Psoas muscle (tissue), 8 donors: ENCODE data around the gene KRTCAP3. TPM values are rescaled to one million over a fixed set of nuclear protein-coding genes. Genes with fewer than 3 reads are reported as not detected.
A peak's percentile ranks its signal among the peaks of the same experiment; 100 is the strongest.

Source experiments
- ATAC-seq, 4 donors: fragments of 200-7000 bp; cut with Tn5 transposase; one replicate each; pipeline ENCODE4 v1.9.1; 2020; ENCODE audit warnings: moderate library complexity in 3 of 4, mild to moderate bottlenecking in 2 of 4
- DNase-seq, 2 donors: peaks; one replicate each; pipeline ENCODE4 v3.0.0-alpha.2; 2020
- H3K27ac ChIP-seq: fragments of 200-600 bp; one replicate; pipeline ENCODE4 v1.8.0; 2022
- H3K27me3 ChIP-seq, 3 donors: fragments of 200-600 bp in 1 of 3; one replicate each; pipeline versions ENCODE4 v1.6.1 to v1.8.0; 2013 to 2022; ENCODE audit warnings: low read length in 2 of 3, mild to moderate bottlenecking in 2 of 3, moderate library complexity in 1 of 3; ENCODE audit not compliant: insufficient read depth in 3 of 3
- H3K36me3 ChIP-seq, 2 donors: fragments of 200-600 bp in 1 of 2; one replicate each; pipeline versions ENCODE4 v1.6.1 to v1.8.0; 2013 to 2022; ENCODE audit warnings: low read depth in 1 of 2, mild to moderate bottlenecking in 1 of 2, moderate library complexity in 1 of 2; ENCODE audit not compliant: insufficient read depth in 1 of 2
- H3K4me1 ChIP-seq: fragments of 200-600 bp; one replicate; pipeline ENCODE4 v1.8.0; 2022
- H3K4me3 ChIP-seq: fragments of 200-600 bp; one replicate; pipeline ENCODE4 v1.8.0; 2022; ENCODE audit warnings: mild to moderate bottlenecking
- H3K9me3 ChIP-seq: fragments of 200-600 bp; one replicate; pipeline ENCODE4 v1.8.0; 2022
- CTCF ChIP-seq: fragments of 200-600 bp; IDR thresholded peaks from one replicate; pipeline ENCODE4 v1.8.0; 2022; ENCODE audit warnings: antibody characterized with exemption
- WGBS, 3 donors: extraction: QIAGEN DNeasy Blood & Tissue Kit; methylation state at CpG; one replicate each; pipeline versions ENCODE4 v1.1.6 to v1.1.7; 2013; 5-methylcytosine and 5-hydroxymethylcytosine counted together
- intact Hi-C, 2 donors: fragments of 100-400 bp; cut with DNase I; formaldehyde crosslinking; loops; one replicate each; pipeline versions ENCODE4 v1.11.0 to v1.14.2; 2022
- polyA plus RNA-seq, 3 donors: library from polyadenylated mRNA; stranded (reverse); fragments of 200-250 nt; gene quantifications; one replicate each; pipeline ENCODE4 v1.2.3, GENCODE V29; 2013
- total RNA-seq, 4 donors: library from RNA; stranded (reverse); fragmentation: NEBNext Ultra II Directional in 2 of 4; extraction: Animal tissue kit (Norgen Biotek cat#: 25700) in 2 of 4; gene quantifications; one replicate each; pipeline versions ENCODE4 v1.2.1 to v1.2.4, GENCODE V29; 2021 to 2023
- donor health status: healthy with polysubstance abuse.
- donor health status: DM: no; HTN: no; CAD: no; lungs with moderate emphysema.
- donor health status: Bipolar disorder and iron deficiency.
- donor health status: healthy.
- donor health status: DM: yes; HTN: yes; CAD: no.
- donor health status: DM: no; HTN: no; CAD: no.
- donor health status: DM: no; HTN: no; CAD: no.
- donor health status: DM: yes; HTN: yes; CAD: no.

Gene KRTCAP3
- total and polyA plus RNA-seq, 7 donors, result 0.26 to 2.2 (median 1.6) TPM; not detected in 1

GRCh38 chr2:27407798-27408491, 34.2 kb upstream of the KRTCAP3 start:
- peak; percentile 55 for TF ChIP-seq CTCF
- peak overlapping the region; percentile 97 for H3K27ac ChIP-seq
- peaks cover 0 to 14% of the 10 kb centered on the region in 2 donors for H3K36me3 ChIP-seq
- no peak for ATAC-seq
- no peaks in the 10 kb centered on the region for H3K9me3 ChIP-seq
- H3K4me3 ChIP-seq, result peak overlapping the region; percentile 98
- H3K4me1 ChIP-seq, result peaks cover 24% of the 10 kb centered on the region
- DNase-seq, result no peak
- H3K27me3 ChIP-seq, result no peaks in the 10 kb centered on the region
- intact Hi-C loops, result loop anchor here (2.0 kb wide), 1 partner anchor 21 kb away; the partner anchor contains the start of gene NRBP1 (in 2 of the 2)
- WGBS, 3 donors, result 51 to 57% (median 55%) methylated on average over 16 of the region's 16 CpGs

DNA sequence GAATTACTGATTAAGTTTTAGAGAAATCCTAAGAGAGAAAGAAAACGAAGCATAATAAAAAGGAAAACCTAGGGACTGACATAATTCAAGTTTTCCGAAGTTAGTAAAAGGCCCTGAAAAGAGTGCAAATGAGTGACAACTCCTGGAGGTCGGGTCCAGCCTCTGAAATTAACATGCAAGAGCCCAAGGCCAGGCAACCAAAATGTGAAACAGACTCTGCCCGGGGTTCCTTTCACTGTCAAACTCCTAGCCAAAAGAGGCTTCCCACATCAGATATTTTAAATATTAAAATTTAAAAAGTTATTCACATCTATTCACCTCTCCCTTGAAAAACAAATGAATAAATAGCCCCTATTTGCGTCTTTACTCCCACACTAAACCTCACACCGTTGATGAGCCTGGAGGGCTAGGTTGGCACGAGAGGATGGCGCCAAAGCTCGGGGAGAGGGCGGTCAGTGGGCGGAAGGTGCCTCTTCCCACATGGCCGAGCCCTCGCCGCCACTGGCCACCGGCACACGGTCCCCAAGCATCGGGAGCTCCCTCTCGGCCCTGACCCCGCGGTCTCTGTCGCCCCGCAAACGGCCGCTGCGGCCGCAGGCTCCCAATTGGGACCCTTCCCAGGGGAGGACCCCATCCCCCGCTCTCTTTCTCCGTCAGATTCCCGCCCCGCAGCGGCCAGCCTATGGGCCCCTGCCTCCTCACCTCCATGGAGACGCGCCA, 33.4 kb upstream of the KRTCAP3 start:
- H3K4me3 ChIP-seq, result peak overlapping the region; percentile 98
- H3K27ac ChIP-seq, result peak overlapping the region; percentile 97
- 0 to 1% (median 1%) methylated on average over 31 to 33 of the region's 33 CpGs for WGBS, 3 donors
- intact Hi-C loops, result loop anchor here (2.0 kb wide), 1 partner anchor 20 kb away; the partner anchor contains the start of gene NRBP1 (in 2 of the 2)
- H3K36me3 ChIP-seq, result peaks cover 0 to 14% of the 10 kb centered on the region in 2 donors
- H3K4me1 ChIP-seq, result peaks cover 24% of the 10 kb centered on the region
- no peaks in the 10 kb centered on the region for H3K27me3 ChIP-seq
- peak; percentile 41 to 57 (median 50) for ATAC-seq
- TF ChIP-seq CTCF, result no peak
- DNase-seq, result no peak
- H3K9me3 ChIP-seq, result no peaks in the 10 kb centered on the region

GRCh38 chr2:27409321-27410073, 32.7 kb upstream of the KRTCAP3 start, which contains the start of gene PPM1G:
PPM1G (minus strand) TSS chr2:27409591; CDS start chr2:27409422, 169 bp downstream.
- H3K27me3 ChIP-seq, result no peaks in the 10 kb centered on the region
- peak within 1 kb of the TSS; percentile 97 for H3K27ac ChIP-seq
- TF ChIP-seq CTCF, result no peak
- H3K9me3 ChIP-seq, result no peaks in the 10 kb centered on the region
- DNase-seq (peak; percentile 95 to 98), ATAC-seq (peak; percentile 99)
- H3K4me3 ChIP-seq, result peak within 1 kb of the TSS; percentile 98
- intact Hi-C loops, result loop anchor here (2.0 kb wide), 1 partner anchor 19 kb away; the partner anchor contains the start of gene NRBP1 (in 2 of the 2)
- peaks cover 24% of the 10 kb centered on the region for H3K4me1 ChIP-seq
- WGBS, 3 donors, result 0 to 1% (median 0%) methylated on average over 72 to 82 of the region's 82 CpGs
- peaks cover 0 to 14% of the 10 kb centered on the region in 2 donors for H3K36me3 ChIP-seq

GRCh38 chr2:27412419-27413152, 29.6 kb upstream of the KRTCAP3 start:
- no peak overlapping the region for H3K4me3 ChIP-seq
- WGBS, 3 donors, result 88 to 92% (median 88%) methylated on average over 9 of the region's 9 CpGs
- DNase-seq, result no peak
- H3K27me3 ChIP-seq, result no peaks in the 10 kb centered on the region
- no peak for ATAC-seq
- H3K36me3 ChIP-seq, result peaks cover 0 to 2% of the 10 kb centered on the region in 2 donors
- intact Hi-C loops, result no loop called here
- no peak for TF ChIP-seq CTCF
- no peak overlapping the region for H3K27ac ChIP-seq
- H3K4me1 ChIP-seq, result peaks cover 16% of the 10 kb centered on the region
- no peaks in the 10 kb centered on the region for H3K9me3 ChIP-seq
